GM12874 (cell line): ENCODE data around the gene POLR2L.

Source experiments
- TF ChIP-seq, protein P1 (sequence below): IDR thresholded peaks from 2 replicates; pipeline ENCODE4 v1.5.1; 2011; ENCODE audit warnings: low read depth, mild to moderate bottlenecking, control low read depth, low read length, moderate library complexity; ENCODE audit not compliant: insufficient read depth

The POLR2L gene

GRCh38 chr11:869399-870126 is 27.2 kb upstream of the POLR2L start:
- TF ChIP-seq, protein P1, sequence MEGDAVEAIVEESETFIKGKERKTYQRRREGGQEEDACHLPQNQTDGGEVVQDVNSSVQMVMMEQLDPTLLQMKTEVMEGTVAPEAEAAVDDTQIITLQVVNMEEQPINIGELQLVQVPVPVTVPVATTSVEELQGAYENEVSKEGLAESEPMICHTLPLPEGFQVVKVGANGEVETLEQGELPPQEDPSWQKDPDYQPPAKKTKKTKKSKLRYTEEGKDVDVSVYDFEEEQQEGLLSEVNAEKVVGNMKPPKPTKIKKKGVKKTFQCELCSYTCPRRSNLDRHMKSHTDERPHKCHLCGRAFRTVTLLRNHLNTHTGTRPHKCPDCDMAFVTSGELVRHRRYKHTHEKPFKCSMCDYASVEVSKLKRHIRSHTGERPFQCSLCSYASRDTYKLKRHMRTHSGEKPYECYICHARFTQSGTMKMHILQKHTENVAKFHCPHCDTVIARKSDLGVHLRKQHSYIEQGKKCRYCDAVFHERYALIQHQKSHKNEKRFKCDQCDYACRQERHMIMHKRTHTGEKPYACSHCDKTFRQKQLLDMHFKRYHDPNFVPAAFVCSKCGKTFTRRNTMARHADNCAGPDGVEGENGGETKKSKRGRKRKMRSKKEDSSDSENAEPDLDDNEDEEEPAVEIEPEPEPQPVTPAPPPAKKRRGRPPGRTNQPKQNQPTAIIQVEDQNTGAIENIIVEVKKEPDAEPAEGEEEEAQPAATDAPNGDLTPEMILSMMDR, result no peak

DNA sequence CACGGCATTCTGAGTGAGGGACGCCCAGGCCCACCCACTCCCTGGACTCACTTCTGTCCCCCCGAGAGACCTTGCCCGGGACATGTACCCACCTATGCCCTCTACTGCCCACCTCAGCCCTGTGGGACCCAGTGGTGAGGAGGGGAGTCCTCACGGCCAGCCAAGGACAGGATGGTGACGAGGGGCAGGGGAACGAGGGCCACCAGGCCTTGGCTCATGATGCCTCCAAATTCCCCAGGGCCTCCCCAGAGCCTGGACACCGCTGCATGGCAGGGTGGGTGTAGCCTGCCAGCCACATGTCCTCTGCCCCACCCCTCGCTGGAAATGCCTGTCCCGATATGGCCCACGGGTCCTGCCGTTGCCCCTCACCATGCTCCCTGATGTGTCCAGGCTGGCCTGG is 26.5 kb upstream of the POLR2L start:
- TF ChIP-seq, protein P1, result no peak

GRCh38 chr11:868394-868793 is 26.1 kb upstream of the POLR2L start:
- TF ChIP-seq, protein P1, result no peak

- TF ChIP-seq, protein P1, result no peak
Observed at GRCh38 chr11:867856-868358, 25.6 kb upstream of the POLR2L start.

GRCh38 chr11:866481-866880 is 24.2 kb upstream of the POLR2L start:
- TF ChIP-seq, protein P1, result no peak

DNA sequence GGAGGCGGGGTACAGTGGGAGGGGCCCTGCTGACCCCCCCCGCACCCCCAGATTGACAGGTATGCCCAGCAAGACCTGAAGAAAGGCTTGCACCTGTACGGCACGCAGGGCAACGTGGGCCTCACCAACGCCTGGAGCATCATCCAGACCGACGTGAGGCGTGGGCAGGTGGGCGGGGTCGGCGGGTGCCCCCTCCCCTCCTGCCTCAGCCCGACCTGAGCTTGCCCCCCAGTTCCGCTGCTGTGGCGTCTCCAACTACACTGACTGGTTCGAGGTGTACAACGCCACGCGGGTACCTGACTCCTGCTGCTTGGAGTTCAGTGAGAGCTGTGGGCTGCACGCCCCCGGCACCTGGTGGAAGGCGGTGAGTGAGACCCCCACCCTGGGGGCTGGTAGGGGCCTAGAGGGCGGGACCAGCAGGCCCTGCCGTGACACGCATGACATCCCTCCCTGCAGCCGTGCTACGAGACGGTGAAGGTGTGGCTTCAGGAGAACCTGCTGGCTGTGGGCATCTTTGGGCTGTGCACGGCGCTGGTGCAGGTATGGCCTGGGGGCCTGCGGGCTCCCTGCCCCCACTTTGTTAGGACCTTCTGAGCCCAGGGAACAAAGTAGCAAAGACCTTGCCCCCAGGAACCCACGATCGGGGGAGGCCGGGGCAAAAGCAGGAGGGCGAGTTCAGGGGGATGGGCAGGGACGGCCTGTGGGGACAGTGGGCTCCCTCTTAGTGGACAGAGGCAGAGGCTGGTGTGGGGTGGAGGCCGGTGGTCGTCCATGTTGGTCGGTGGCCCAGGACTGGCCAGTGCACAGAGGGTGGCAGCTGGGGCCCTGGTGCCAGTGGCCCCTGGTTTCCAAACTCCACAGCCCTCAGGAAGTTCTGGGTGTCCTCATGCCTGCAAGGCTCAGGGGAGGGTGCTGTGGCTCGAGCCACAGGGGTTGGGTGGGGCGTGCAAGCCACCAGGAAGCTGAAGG is 23.4 kb upstream of the POLR2L start:
- TF ChIP-seq, protein P1, result no peak

- TF ChIP-seq, protein P1, result no peak
Observed at GRCh38 chr11:864898-865297, 22.6 kb upstream of the POLR2L start.
